BE2C (cell line): Measurements from ENCODE around the gene MYLK.

Experiments
- DNase-seq: peaks from one replicate; pipeline ENCODE4 v3.0.0-alpha.2; 2020
- H3K27me3 ChIP-seq: fragments of 250-450 bp; sonication (Bioruptor Pico); 2 replicates; pipeline ENCODE4 v1.5.1; 2020; ENCODE audit warnings: mild to moderate bottlenecking
- H3K36me3 ChIP-seq: fragments of 250-450 bp; sonication (Bioruptor Pico); 2 replicates; pipeline ENCODE4 v1.5.1; 2020; ENCODE audit warnings: mild to moderate bottlenecking
- H3K4me1 ChIP-seq: fragments of 250-450 bp; sonication (Bioruptor Pico); 2 replicates; pipeline ENCODE4 v1.5.1; 2020
- H3K4me3 ChIP-seq: 2 replicates; pipeline ENCODE4 v1.5.1; 2011; ENCODE audit warnings: low read depth, low read length
- H3K9me3 ChIP-seq: fragments of 250-450 bp; sonication (Bioruptor Pico); 2 replicates; pipeline ENCODE4 v1.5.1; 2020
- TF ChIP-seq, protein P1 (sequence below): IDR thresholded peaks from 2 replicates; pipeline ENCODE4 v1.5.1; 2012; ENCODE audit warnings: mild to moderate bottlenecking, low read depth, low read length

The MYLK gene

DNA sequence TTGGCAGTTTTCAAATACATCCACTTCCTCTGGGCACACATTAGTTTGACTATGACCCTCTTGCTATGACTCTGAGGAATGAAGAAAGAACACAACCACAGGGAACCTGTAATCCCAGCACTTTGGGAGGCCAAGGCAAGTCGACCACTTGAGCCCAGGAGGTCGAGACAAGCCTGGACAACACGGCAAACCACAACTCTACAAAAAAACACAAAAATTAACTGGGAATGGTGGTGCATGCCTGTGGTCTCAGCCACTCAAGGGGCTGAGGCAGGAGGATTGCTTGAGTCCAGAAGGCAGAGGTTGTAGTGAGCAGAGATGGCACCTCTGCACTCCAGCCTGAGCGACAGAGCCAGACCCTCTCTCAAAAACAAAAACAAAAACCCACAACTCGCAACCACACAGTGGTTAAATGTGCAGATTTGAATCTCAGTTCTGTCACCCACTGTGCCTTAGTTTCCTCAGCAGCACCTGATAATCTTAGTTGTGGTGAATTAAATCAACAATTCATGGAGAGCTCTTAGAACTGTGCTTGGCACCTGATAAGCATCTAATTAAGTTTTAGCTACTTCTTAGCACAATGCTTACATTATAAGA, 65.7 kb downstream of the MYLK start:
- TF ChIP-seq, protein P1, sequence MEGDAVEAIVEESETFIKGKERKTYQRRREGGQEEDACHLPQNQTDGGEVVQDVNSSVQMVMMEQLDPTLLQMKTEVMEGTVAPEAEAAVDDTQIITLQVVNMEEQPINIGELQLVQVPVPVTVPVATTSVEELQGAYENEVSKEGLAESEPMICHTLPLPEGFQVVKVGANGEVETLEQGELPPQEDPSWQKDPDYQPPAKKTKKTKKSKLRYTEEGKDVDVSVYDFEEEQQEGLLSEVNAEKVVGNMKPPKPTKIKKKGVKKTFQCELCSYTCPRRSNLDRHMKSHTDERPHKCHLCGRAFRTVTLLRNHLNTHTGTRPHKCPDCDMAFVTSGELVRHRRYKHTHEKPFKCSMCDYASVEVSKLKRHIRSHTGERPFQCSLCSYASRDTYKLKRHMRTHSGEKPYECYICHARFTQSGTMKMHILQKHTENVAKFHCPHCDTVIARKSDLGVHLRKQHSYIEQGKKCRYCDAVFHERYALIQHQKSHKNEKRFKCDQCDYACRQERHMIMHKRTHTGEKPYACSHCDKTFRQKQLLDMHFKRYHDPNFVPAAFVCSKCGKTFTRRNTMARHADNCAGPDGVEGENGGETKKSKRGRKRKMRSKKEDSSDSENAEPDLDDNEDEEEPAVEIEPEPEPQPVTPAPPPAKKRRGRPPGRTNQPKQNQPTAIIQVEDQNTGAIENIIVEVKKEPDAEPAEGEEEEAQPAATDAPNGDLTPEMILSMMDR = no peak
- no peaks in the 10 kb centered on the region for H3K9me3 ChIP-seq
- no peak for DNase-seq
- H3K4me1 ChIP-seq = no peaks in the 10 kb centered on the region
- no peaks in the 10 kb centered on the region for H3K27me3 ChIP-seq
- no peaks in the 10 kb centered on the region for H3K36me3 ChIP-seq
- no peak overlapping the region for H3K4me3 ChIP-seq

DNA sequence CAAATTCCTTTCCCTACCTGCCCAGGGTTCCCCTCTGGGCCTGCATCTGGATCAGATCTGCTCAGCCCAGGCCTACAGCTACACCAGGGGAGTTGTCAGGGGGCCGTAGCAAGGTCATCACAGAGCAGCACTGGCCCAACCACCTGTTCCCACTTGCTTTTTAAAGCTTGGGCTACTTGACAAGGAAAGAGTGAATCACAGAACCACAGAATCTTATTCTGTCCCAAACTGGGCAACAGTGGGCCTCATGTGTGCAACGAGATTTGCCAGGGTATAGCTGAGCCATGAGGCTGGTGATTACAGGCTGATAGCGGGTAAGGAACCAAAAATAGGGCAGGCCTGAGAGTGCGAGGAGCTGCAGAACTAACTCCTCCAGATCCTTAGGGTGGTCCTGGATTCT, 66.7 kb downstream of the MYLK start:
- Histone ChIP-seq H3K4me3 (no peak overlapping the region), H3K27me3 (no peaks in the 10 kb centered on the region), H3K4me1 (no peaks in the 10 kb centered on the region), H3K36me3 (no peaks in the 10 kb centered on the region), H3K9me3 (no peaks in the 10 kb centered on the region)
- TF ChIP-seq, protein P1 = no peak
- no peak for DNase-seq

DNA sequence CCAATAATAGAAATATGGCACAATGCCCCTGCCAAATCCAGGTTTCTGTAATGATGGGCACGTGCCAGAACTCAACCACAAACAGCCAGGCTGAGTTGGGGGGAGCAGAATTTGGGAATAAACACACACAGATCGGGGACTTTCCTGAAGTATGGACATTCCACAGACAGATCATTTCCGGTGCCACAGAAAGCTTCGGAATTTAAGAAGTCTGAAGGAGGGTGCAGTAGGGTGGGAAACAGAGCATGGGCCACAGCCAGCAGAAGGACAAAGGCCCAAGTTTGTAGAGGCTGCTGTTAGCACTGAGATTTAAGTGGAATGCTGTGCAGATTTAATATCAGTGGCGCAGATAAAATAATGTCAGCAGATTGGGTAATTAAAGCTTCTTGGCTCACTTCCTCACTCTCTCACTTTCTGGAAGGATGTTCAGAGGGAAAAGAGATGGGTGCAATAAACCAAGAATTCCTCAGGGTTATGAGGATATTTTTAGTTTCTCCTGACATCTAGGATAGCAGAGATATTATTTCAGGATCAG, 67.4 kb downstream of the MYLK start:
- Histone ChIP-seq H3K4me3 (no peak overlapping the region), H3K9me3 (no peaks in the 10 kb centered on the region), H3K4me1 (no peaks in the 10 kb centered on the region), H3K27me3 (no peaks in the 10 kb centered on the region), H3K36me3 (no peaks in the 10 kb centered on the region)
- no peak for DNase-seq
- TF ChIP-seq, protein P1 = no peak

DNA sequence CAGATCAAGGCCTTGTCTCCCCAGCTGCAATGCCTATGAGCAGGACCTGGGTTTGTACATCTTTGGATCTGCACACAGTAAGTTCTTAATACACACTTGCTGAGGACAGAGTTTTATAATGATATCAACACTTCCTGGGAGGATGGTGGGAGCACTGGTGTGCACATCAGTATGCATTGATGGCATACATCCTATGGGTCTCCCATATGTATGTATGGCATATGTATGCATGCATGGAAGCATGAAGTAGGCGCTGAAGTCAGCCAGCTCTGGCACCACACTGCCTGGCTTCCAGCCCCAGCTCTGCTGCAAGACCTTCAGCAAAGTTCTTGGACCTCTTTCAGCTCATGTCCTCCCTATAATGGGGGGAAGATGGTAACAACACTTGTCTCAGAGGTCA, 68.2 kb downstream of the MYLK start:
- Histone ChIP-seq H3K36me3 (no peaks in the 10 kb centered on the region), H3K4me3 (no peak overlapping the region), H3K27me3 (no peaks in the 10 kb centered on the region), H3K9me3 (no peaks in the 10 kb centered on the region), H3K4me1 (no peaks in the 10 kb centered on the region)
- no peak for DNase-seq
- TF ChIP-seq, protein P1 = no peak

DNA sequence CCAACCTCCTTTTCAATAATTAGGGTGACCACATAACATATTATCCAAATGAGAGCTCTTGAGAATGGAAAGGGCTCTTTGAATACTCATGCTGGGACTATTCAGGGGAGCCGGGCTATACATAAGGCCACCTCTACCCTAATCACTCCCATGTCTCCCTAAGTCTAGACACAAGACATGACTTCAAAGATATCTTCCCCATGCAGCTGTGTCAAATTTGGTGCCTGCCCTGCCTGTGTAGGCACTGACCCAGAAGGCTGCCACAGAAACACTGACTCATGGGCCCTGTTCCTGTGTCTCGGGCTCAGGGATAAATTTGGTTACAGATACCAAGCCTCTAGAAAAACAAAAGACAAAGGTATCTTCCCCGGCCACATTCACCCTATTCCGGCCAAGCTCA, 70.3 kb downstream of the MYLK start:
- H3K9me3 ChIP-seq = no peaks in the 10 kb centered on the region
- TF ChIP-seq, protein P1 = no peak
- no peaks in the 10 kb centered on the region for H3K4me1 ChIP-seq

DNA sequence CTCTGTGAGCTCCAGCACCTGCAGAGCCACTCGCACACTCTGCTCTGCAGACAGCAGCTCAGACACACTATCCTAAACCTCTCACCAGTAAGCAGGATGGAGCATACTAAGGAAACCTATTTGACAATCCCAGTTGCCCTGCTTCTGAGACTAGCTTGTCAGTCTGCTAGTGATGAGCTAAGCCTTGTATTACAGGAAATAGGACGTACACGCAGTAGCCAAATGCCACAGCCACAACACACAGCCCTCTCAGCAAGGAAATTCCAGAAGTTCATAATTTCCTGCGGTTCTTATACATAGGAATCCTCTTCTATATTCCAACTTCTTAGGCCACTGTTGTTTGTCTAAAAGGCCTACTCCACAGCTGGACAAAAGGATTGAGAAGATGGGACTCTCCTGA, 74.5 kb downstream of the MYLK start:
- no peak for DNase-seq
- no peaks in the 10 kb centered on the region for H3K27me3 ChIP-seq
- no peak overlapping the region for H3K4me3 ChIP-seq
- peaks cover 11% of the 10 kb centered on the region for H3K4me1 ChIP-seq
- H3K36me3 ChIP-seq = no peaks in the 10 kb centered on the region
- H3K9me3 ChIP-seq = no peaks in the 10 kb centered on the region
- TF ChIP-seq, protein P1 = no peak

More for the DNA sequence above, 70.3 kb downstream of the MYLK start:
- Histone ChIP-seq H3K27me3 (no peaks in the 10 kb centered on the region), H3K4me3 (no peak overlapping the region), H3K36me3 (no peaks in the 10 kb centered on the region)
- no peak for DNase-seq
